ENCODE data around the gene STK32C. TPM values are rescaled to one million over a fixed set of nuclear protein-coding genes. Genes with fewer than 3 reads are reported as not detected.

STK32C gene
- total RNA-seq, 1 experiment from 2014 or later: 28.3 TPM

Other genes starting within 250 kb of the STK32C start
- 0.27 TPM in 1 of 2 replicates, not detected in the other for gene JAKMIP3, start 242.0 kb downstream of the STK32C start, total RNA-seq (2014; rRNA removed; shearing (Covaris generic))
- gene DPYSL4, start 121.0 kb downstream of the STK32C start, total RNA-seq (2014; rRNA removed; shearing (Covaris generic)): 4.9 and 6.0 TPM in 2 replicates
- 3.7 and 11.0 TPM in 2 replicates for gene LRRC27, start 24.2 kb upstream of the STK32C start, total RNA-seq (2014; rRNA removed; shearing (Covaris generic))
- 24.5 and 27.6 TPM in 2 replicates for gene PWWP2B, start 89.2 kb upstream of the STK32C start, total RNA-seq (2014; rRNA removed; shearing (Covaris generic))
- 22.8 and 44.3 TPM in 2 replicates for gene INPP5A, start 229.8 kb upstream of the STK32C start, total RNA-seq (2014; rRNA removed; shearing (Covaris generic))

Measured in G401 (cell line).